Transverse colon (tissue), 4 donors: ENCODE measurements around the gene CCS. TPM values are rescaled to one million over a fixed set of nuclear protein-coding genes. Genes with fewer than 3 reads are reported as not detected.

Experiments
- DNase-seq: peaks from one replicate; pipeline ENCODE4 v3.0.0-alpha.2; 2019
- H3K27ac ChIP-seq, 4 donors: fragments of 200-600 bp; sonication (generic); 2 replicates each; pipeline ENCODE4 v1.5.1; 2016 to 2018; ENCODE audit warnings: inconsistent platforms in 4 of 4
- H3K27me3 ChIP-seq: fragments of 200-600 bp; sonication (generic); 2 replicates; pipeline ENCODE4 v1.5.1; 2017; ENCODE audit warnings: inconsistent platforms
- H3K36me3 ChIP-seq, 4 donors: fragments of 200-600 bp; sonication (generic); 2 replicates each; pipeline ENCODE4 v1.5.1; 2017 to 2019; ENCODE audit warnings: inconsistent platforms in 4 of 4
- H3K4me1 ChIP-seq, 4 donors: fragments of 200-600 bp; sonication (generic); 2 replicates each; pipeline ENCODE4 v1.5.1; 2017 to 2020; ENCODE audit warnings: inconsistent platforms in 4 of 4
- H3K4me3 ChIP-seq, 4 donors: fragments of 200-600 bp; sonication (generic); 1 replicate in 1 of 4; 2 replicates in 3 of 4; pipeline versions ENCODE4 v1.5.1 to v1.6.1; 2017 to 2019; ENCODE audit warnings: inconsistent platforms in 4 of 4
- H3K9me3 ChIP-seq, 2 donors: fragments of 200-600 bp; sonication (generic); 2 replicates each; pipeline ENCODE4 v1.5.1; 2017 to 2019; ENCODE audit warnings: inconsistent platforms in 2 of 2
- CTCF ChIP-seq, 5 experiments: fragments of 200-600 bp in 3 of 5; fragments of 450-650 bp in 2 of 5; sonication (generic) in 3 of 5; IDR thresholded peaks; 1 replicate in 2 of 5; 2 replicates in 3 of 5; pipeline ENCODE4 v1.5.1; 2016 to 2017; ENCODE audit warnings: antibody characterized with exemption in 5 of 5, inconsistent platforms in 3 of 5, mild to moderate bottlenecking in 2 of 5, moderate library complexity in 1 of 5
- EP300 ChIP-seq: sonication (generic); formaldehyde crosslinking; IDR thresholded peaks from one replicate; pipeline ENCODE4 v1.6.1; 2017; ENCODE audit warnings: antibody characterized with exemption, low read depth
- POLR2A ChIP-seq: fragments of 450-650 bp; IDR thresholded peaks from one replicate; pipeline ENCODE4 v1.6.1; 2016; ENCODE audit warnings: antibody characterized with exemption, mild to moderate bottlenecking, moderate library complexity
- POLR2AphosphoS5 ChIP-seq, 3 donors: sonication (generic); formaldehyde crosslinking; IDR thresholded peaks; one replicate each; pipeline ENCODE4 v1.6.1; 2016; ENCODE audit warnings: antibody characterized with exemption in 3 of 3
- WGBS, 2 donors: methylation state at CpG; one replicate each; pipeline ENCODE4 v1.1.5; 2018; ENCODE audit warnings: low coverage in 1 of 2; 5-methylcytosine and 5-hydroxymethylcytosine counted together
- in situ Hi-C, 4 donors: fragments of 200-750 bp; cut with MboI; loops; one replicate each; pipeline versions ENCODE4 v1.15.0 to v1.15.1; 2017; ENCODE audit warnings: low sequenced_read_pairs in 3 of 4, low pct_ligation_motif_present in 1 of 4, low pct_unique_long_range_greater_than_20kb in 1 of 4
- intact Hi-C: fragments of 100-400 bp; cut with DNase I; formaldehyde crosslinking; loops from one replicate; pipeline ENCODE4 v1.15.1; 2023; ENCODE audit warnings: low total_unique reads
- total RNA-seq, 4 donors: library from RNA; depleted of rRNA; stranded (reverse); fragments of >200 nt; gene quantifications; one replicate each; pipeline ENCODE4 v1.1.0, GENCODE V29; 2016

The CCS gene
- total RNA-seq, 4 donors from 2014 or later: 37.4 to 82.0 (median 49.5) TPM

GRCh38 chr11:66595245-66595904 is 2.4 kb downstream of the CCS start:
- peaks cover 27 to 38% (median 29%) of the 10 kb centered on the region in 4 donors for H3K4me1 ChIP-seq
- in situ Hi-C loops: no loop called here
- 42 to 44% methylated on average over 3 to 5 of the region's 5 CpGs for WGBS, 2 donors
- intact Hi-C loops: no loop called here
- peak overlapping the region; percentile 56 to 89 (median 66) for H3K27ac ChIP-seq
- no peak overlapping the region for H3K4me3 ChIP-seq
- no peaks in the 10 kb centered on the region for H3K9me3 ChIP-seq
- no peaks in the 10 kb centered on the region for H3K27me3 ChIP-seq
- H3K36me3 ChIP-seq: no peaks in the 10 kb centered on the region
- peak; percentile 42 for DNase-seq
- TF ChIP-seq EP300 (no peak), POLR2AphosphoS5 (IDR thresholded peaks at IDR 0.05) (no peak), POLR2A (no peak), CTCF (IDR thresholded peaks at IDR 0.05) (no peak)

GRCh38 chr11:66598993-66599392 is 6.0 kb downstream of the CCS start:
- peaks cover 14 to 22% (median 17%) of the 10 kb centered on the region in 4 donors for H3K4me1 ChIP-seq
- no peaks in the 10 kb centered on the region for H3K36me3 ChIP-seq
- DNase-seq: no peak
- in situ Hi-C loops (no loop called here), intact Hi-C loops (no loop called here)
- H3K9me3 ChIP-seq: no peaks in the 10 kb centered on the region
- TF ChIP-seq CTCF (IDR thresholded peaks at IDR 0.05) (no peak), POLR2AphosphoS5 (IDR thresholded peaks at IDR 0.05) (no peak), POLR2A (no peak), EP300 (no peak)
- WGBS, 2 donors: 98% methylated on average over 6 of the region's 6 CpGs; no CpG with 5 or more reads in 1 of the 2 donors
- no peak overlapping the region for H3K4me3 ChIP-seq
- H3K27ac ChIP-seq: no peak overlapping the region
- no peaks in the 10 kb centered on the region for H3K27me3 ChIP-seq

GRCh38 chr11:66600219-66600618 is 7.2 kb downstream of the CCS start:
- Histone ChIP-seq H3K27me3 (no peaks in the 10 kb centered on the region), H3K4me1 (peaks cover 3 to 10% (median 7%) of the 10 kb centered on the region in 4 donors), H3K27ac (no peak overlapping the region), H3K4me3 (no peak overlapping the region), H3K36me3 (no peaks in the 10 kb centered on the region), H3K9me3 (no peaks in the 10 kb centered on the region)
- TF ChIP-seq CTCF (IDR thresholded peaks at IDR 0.05) (no peak), POLR2A (no peak), EP300 (no peak), POLR2AphosphoS5 (IDR thresholded peaks at IDR 0.05) (no peak)
- intact Hi-C loops: no loop called here
- 83% methylated on average over 2 of the region's 2 CpGs; no CpG with 5 or more reads in 1 of the 2 donors for WGBS, 2 donors
- in situ Hi-C loops: no loop called here
- no peak for DNase-seq

GRCh38 chr11:66600631-66601233 is 7.7 kb downstream of the CCS start:
- in situ Hi-C loops (no loop called here), intact Hi-C loops (no loop called here)
- H3K4me1 ChIP-seq: peaks cover 0 to 5% (median 2%) of the 10 kb centered on the region in 4 donors
- H3K27me3 ChIP-seq: no peaks in the 10 kb centered on the region
- 90 to 97% methylated on average over 3 to 4 of the region's 4 CpGs for WGBS, 2 donors
- no peaks in the 10 kb centered on the region for H3K36me3 ChIP-seq
- no peak for DNase-seq
- no peak overlapping the region for H3K4me3 ChIP-seq
- H3K9me3 ChIP-seq: no peaks in the 10 kb centered on the region
- no peak for TF ChIP-seq EP300
- no peak for TF ChIP-seq CTCF (IDR thresholded peaks at IDR 0.05)
- no peak for TF ChIP-seq POLR2AphosphoS5 (IDR thresholded peaks at IDR 0.05)
- no peak for TF ChIP-seq POLR2A
- no peak overlapping the region for H3K27ac ChIP-seq
